HG03342 (cell line): ENCODE measurements around the gene GSTM5.
"Not testable (repeated sequence)": the region's sequence is repeated elsewhere in the genome, so short reads cannot be mapped to it uniquely, and the experiment has no call there.

ENCODE experiments used
- ATAC-seq: cut with Tn5 transposase; IDR thresholded peaks from one replicate; pipeline ENCODE4 v1.9.1; 2021; ENCODE audit warnings: mild to moderate bottlenecking, moderate library complexity; ENCODE audit not compliant: unreplicated experiment

The GSTM5 gene

GRCh38 chr1:109760581-109761226, 48.7 kb downstream of the GSTM5 start:
- no peak for ATAC-seq

GRCh38 chr1:109761227-109762038, 49.4 kb downstream of the GSTM5 start:
- no peak for ATAC-seq

- no peak for ATAC-seq
These were observed 50.1 kb downstream of the GSTM5 start for GRCh38 chr1:109762039-109762585.

GRCh38 chr1:109762821-109763645, 51.0 kb downstream of the GSTM5 start:
- ATAC-seq = no peak

GRCh38 chr1:109763646-109764415, 51.8 kb downstream of the GSTM5 start, which contains the start of gene EPS8L3:
TSS of gene EPS8L3 (minus strand) at chr1:109763923. CDS start at chr1:109761749, 2,174 bp downstream.
- no peak for ATAC-seq

- ATAC-seq = no peak
These were observed 52.8 kb downstream of the GSTM5 start for GRCh38 chr1:109764561-109765482.

- ATAC-seq = no peak
These were observed 53.4 kb downstream of the GSTM5 start for GRCh38 chr1:109765483-109765815.

- ATAC-seq = no peak
These were observed 54.0 kb downstream of the GSTM5 start for GRCh38 chr1:109765896-109766615.

GRCh38 chr1:109766991-109767636, 55.1 kb downstream of the GSTM5 start:
- not testable (repeated sequence) for ATAC-seq
